ENCODE data around the gene SMAD7.

Gene SMAD7

DNA sequence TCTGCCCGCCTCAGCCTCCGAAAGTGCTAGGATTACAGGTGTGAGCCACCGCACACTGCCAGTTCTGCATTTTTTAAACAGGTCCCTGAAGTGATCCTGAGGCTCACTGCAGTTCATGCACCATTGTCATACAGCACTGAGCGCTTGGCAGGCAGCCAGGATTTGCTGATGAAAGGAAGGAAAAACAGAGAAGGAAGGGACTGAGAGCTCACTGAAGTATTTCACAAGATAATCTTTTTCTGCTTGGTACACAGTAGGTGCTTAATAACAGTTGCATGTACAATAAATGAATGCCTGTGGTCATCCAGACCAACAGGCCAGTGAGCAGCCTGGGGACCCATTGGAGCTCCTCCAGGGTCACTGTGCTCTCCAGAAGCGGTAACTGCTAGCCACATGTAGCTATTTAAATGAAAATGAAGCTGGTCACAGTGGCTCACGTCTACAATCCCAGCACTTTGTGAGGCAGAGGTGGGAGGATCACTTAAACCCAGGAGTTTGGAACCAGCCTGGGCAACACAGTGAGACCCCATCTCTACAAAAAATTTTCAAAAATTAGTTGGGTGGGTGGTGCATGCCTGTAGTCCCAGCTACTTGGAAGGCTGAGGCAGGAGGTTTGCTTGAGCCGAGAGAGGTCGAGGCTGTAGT, 33.1 kb upstream of the SMAD7 start:
- no peak for TF ChIP-seq CTCF (IDR thresholded peaks at IDR 0.05)

DNA sequence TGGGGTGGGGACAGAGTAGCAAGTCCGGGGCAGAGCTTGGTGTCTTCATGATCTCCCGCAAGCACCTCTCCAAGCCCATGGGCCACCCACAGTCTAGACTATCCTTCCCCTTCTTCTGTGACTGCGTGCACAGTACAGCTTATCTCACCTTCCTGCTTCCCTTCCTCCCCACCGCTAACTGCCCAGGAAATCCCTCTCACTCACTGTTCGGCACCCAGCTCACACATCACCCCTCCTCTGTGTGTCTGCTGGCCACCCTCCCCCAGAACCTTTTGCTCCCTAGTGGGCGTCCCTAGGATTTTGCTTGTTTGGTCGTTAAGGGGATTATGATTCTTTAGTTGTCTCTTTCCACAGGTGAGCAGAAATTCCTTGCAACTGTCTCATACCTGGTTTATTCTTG, 31.5 kb upstream of the SMAD7 start:
- no peak for TF ChIP-seq CTCF (IDR thresholded peaks at IDR 0.05)

- no peak for TF ChIP-seq CTCF (IDR thresholded peaks at IDR 0.05)
These were observed 29.5 kb upstream of the SMAD7 start for GRCh38 chr18:48979944-48980890.

GRCh38 chr18:48977914-48978313, 27.1 kb upstream of the SMAD7 start:
- no peak for TF ChIP-seq CTCF (IDR thresholded peaks at IDR 0.05)

DNA sequence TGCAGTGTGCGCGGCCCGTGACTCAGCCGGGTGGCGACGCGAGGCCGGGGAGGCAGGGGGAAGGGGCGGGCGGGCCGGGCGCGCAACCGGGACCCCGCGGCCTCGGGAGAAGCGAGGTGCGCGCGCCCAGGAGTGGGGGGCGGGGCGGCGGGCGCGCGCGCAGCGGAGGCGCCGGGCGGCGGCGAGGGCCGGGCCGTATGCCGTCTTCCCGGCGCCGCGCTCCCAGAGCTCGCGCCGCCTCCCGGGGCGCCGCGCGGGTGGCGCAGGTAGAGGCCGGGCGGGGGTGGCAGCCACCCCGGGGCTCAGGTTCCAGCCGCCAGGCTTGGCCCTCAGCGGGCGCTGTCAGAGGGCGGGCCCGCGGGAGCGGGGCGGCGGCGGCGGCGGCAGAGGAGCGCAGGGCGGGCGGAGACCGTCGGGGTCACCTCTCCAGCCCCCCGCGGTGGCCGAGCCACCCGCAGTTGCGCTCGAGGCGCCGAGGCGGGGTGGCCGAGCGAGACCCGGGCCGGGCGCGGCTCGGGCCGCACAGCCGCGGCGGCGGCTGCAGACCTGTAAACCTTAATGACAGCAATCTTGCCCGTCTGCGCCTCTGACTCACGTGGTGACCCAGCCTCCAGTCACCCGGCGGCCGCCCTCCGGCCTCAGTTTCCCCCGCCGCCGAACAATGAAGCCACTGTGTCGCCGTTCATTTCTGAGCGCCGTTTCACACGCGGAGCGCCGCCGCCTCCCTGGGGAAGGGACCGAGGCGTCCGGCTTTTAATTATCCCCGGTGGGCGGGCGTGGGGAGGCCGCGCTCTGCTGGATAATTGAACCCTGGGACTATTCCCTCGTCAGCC, 25.3 kb upstream of the SMAD7 start:
- TF ChIP-seq CTCF (IDR thresholded peaks at IDR 0.05): no peak

- no peak for TF ChIP-seq CTCF (IDR thresholded peaks at IDR 0.05)
These were observed 24.5 kb upstream of the SMAD7 start for GRCh38 chr18:48975120-48975816.
